ENCODE measurements around the gene C9orf72. TPM values are rescaled to one million over a fixed set of nuclear protein-coding genes. Genes with fewer than 3 reads are reported as not detected.

C9orf72 gene
- polyA plus RNA-seq, 1 donor (not counting 4 experiments of a cell fraction or from before 2014, with no cell fraction given), result 7.7 TPM

- Histone ChIP-seq H3K79me2 (ENCODE audit: control insufficient read depth, insufficient read depth, low read length) (no peaks in the 10 kb centered on the region), H3K4me1 (ENCODE audit: control insufficient read depth, extremely low read depth, insufficient read depth, low read length) (peaks cover 5% of the 10 kb centered on the region), H4K20me1 (ENCODE audit: control insufficient read depth, extremely low read depth, insufficient read depth, low read length) (no peaks in the 10 kb centered on the region), H3K27me3 (ENCODE audit: control insufficient read depth, extremely low read depth, insufficient read depth, low read length) (no peaks in the 10 kb centered on the region), H3K27ac (ENCODE audit: control insufficient read depth, insufficient read depth, low read length) (no peak overlapping the region), H3K9ac (ENCODE audit: control insufficient read depth, extremely low read depth, insufficient read depth, low read length) (no peak overlapping the region), H3K36me3 (ENCODE audit: control insufficient read depth in 2 of 2, extremely low read depth in 1 of 2, insufficient read depth in 2 of 2, low read length in 2 of 2) (no peaks in the 10 kb centered on the region), H3K9me3 (ENCODE audit: control insufficient read depth, low read depth, low read length) (no peaks in the 10 kb centered on the region), H3K4me2 (ENCODE audit: control insufficient read depth, extremely low read depth, insufficient read depth, low read depth, low read length) (no peak overlapping the region), H2AFZ (ENCODE audit: control insufficient read depth, low read length) (peak overlapping the region; percentile 38), H3K4me3 (ENCODE audit: control insufficient read depth in 2 of 3, extremely low read depth in 1 of 3, insufficient read depth in 2 of 3, low read depth in 1 of 3, low read length in 3 of 3) (no peak overlapping the region), H3K9me1 (ENCODE audit: control insufficient read depth, extremely low read depth, insufficient read depth, low read length) (no peaks in the 10 kb centered on the region)
- TF ChIP-seq CTCF (optimal IDR thresholded peaks at IDR 0.05 in 1 of 3, IDR thresholded peaks at IDR 0.05 in 1 of 3, conservative IDR thresholded peaks at IDR 0.05 in 1 of 3; ENCODE audit: extremely low read depth in 1 of 3, insufficient read depth in 2 of 3, low read length in 3 of 3) (no peak), EZH2 (IDR thresholded peaks at IDR 0.05; ENCODE audit: low read length) (no peak)
- dilution Hi-C loops (cut with MboI; ENCODE audit: extremely low pct_ligation_motif_present, low sequenced_read_pairs), result loop anchor here (25.0 kb wide), 1 partner anchor 208 kb away; no protein-coding TSS in a partner anchor
- FAIRE-seq, result peak; percentile 71
- DNase-seq (ENCODE audit: low read depth, low spot score), result no peak
Measured at GRCh38 chr9:27545471-27545870, 27.8 kb downstream of the C9orf72 start.

- Histone ChIP-seq H3K9ac (ENCODE audit: control insufficient read depth, extremely low read depth, insufficient read depth, low read length) (no peak overlapping the region), H3K4me2 (ENCODE audit: control insufficient read depth, extremely low read depth, insufficient read depth, low read depth, low read length) (no peak overlapping the region), H3K27ac (ENCODE audit: control insufficient read depth, insufficient read depth, low read length) (no peak overlapping the region), H3K9me3 (ENCODE audit: control insufficient read depth, low read depth, low read length) (no peaks in the 10 kb centered on the region), H3K4me1 (ENCODE audit: control insufficient read depth, extremely low read depth, insufficient read depth, low read length) (peaks cover 14% of the 10 kb centered on the region), H3K36me3 (ENCODE audit: control insufficient read depth in 2 of 2, extremely low read depth in 1 of 2, insufficient read depth in 2 of 2, low read length in 2 of 2) (no peaks in the 10 kb centered on the region), H2AFZ (ENCODE audit: control insufficient read depth, low read length) (no peak overlapping the region), H3K27me3 (ENCODE audit: control insufficient read depth, extremely low read depth, insufficient read depth, low read length) (no peaks in the 10 kb centered on the region), H3K9me1 (ENCODE audit: control insufficient read depth, extremely low read depth, insufficient read depth, low read length) (no peaks in the 10 kb centered on the region), H3K79me2 (ENCODE audit: control insufficient read depth, insufficient read depth, low read length) (no peaks in the 10 kb centered on the region), H3K4me3 (ENCODE audit: control insufficient read depth in 2 of 3, extremely low read depth in 1 of 3, insufficient read depth in 2 of 3, low read depth in 1 of 3, low read length in 3 of 3) (no peak overlapping the region), H4K20me1 (ENCODE audit: control insufficient read depth, extremely low read depth, insufficient read depth, low read length) (no peaks in the 10 kb centered on the region)
- no peak for TF ChIP-seq EZH2 (IDR thresholded peaks at IDR 0.05; ENCODE audit: low read length)
- TF ChIP-seq CTCF (optimal IDR thresholded peaks at IDR 0.05 in 1 of 3, IDR thresholded peaks at IDR 0.05 in 1 of 3, conservative IDR thresholded peaks at IDR 0.05 in 1 of 3; ENCODE audit: extremely low read depth in 1 of 3, insufficient read depth in 2 of 3, low read length in 3 of 3), result no peak
- FAIRE-seq, result no peak
- dilution Hi-C loops (cut with MboI; ENCODE audit: extremely low pct_ligation_motif_present, low sequenced_read_pairs), result loop anchor here (25.0 kb wide), 1 partner anchor 205 kb away; no protein-coding TSS in a partner anchor
- DNase-seq (ENCODE audit: low read depth, low spot score), result no peak
Measured at GRCh38 chr9:27542508-27542907, 30.8 kb downstream of the C9orf72 start.
